Type B pancreatic cell (in vitro differentiated cells): ENCODE data around the gene CRABP1. TPM values are rescaled to one million over a fixed set of nuclear protein-coding genes. Genes with fewer than 3 reads are reported as not detected.

ENCODE experiments used
- DNase-seq: peaks from one replicate; pipeline ENCODE4 v3.0.0; 2021; ENCODE audit warnings: mixed read lengths; ENCODE audit not compliant: unreplicated experiment; ENCODE audit errors: extremely low spot score
- H3K27ac Mint-ChIP-seq: 2 replicates; pipeline ENCODE4 v1.8.0; 2021; ENCODE audit warnings: mild to moderate bottlenecking, mixed read lengths
- H3K27me3 Mint-ChIP-seq: 2 replicates; pipeline ENCODE4 v1.8.0; 2021; ENCODE audit warnings: mixed read lengths
- H3K36me3 Mint-ChIP-seq: 2 replicates; pipeline ENCODE4 v1.8.0; 2021; ENCODE audit warnings: mixed read lengths
- H3K4me1 Mint-ChIP-seq: one replicate; pipeline ENCODE4 v1.8.0; 2021; ENCODE audit warnings: mixed read lengths; ENCODE audit not compliant: unreplicated experiment
- H3K4me3 Mint-ChIP-seq: 2 replicates; pipeline ENCODE4 v1.8.0; 2021; ENCODE audit warnings: mild to moderate bottlenecking, mixed read lengths
- H3K9me3 Mint-ChIP-seq: 2 replicates; pipeline ENCODE4 v1.8.0; 2021; ENCODE audit warnings: mixed read lengths
- CTCF ChIP-seq: fragments of 200-600 bp; sonication (generic); conservative IDR thresholded peaks from 2 replicates; pipeline ENCODE4 v1.5.0; 2021; ENCODE audit warnings: antibody characterized with exemption, mild to moderate bottlenecking
- total RNA-seq: library from RNA; stranded (reverse); gene quantifications from 2 replicates; pipeline ENCODE4 v1.2.1, GENCODE V29; 2021; ENCODE audit warnings: low replicate concordance

CRABP1 gene
- total RNA-seq, 1 donor from 2014 or later: 685 TPM

DNA sequence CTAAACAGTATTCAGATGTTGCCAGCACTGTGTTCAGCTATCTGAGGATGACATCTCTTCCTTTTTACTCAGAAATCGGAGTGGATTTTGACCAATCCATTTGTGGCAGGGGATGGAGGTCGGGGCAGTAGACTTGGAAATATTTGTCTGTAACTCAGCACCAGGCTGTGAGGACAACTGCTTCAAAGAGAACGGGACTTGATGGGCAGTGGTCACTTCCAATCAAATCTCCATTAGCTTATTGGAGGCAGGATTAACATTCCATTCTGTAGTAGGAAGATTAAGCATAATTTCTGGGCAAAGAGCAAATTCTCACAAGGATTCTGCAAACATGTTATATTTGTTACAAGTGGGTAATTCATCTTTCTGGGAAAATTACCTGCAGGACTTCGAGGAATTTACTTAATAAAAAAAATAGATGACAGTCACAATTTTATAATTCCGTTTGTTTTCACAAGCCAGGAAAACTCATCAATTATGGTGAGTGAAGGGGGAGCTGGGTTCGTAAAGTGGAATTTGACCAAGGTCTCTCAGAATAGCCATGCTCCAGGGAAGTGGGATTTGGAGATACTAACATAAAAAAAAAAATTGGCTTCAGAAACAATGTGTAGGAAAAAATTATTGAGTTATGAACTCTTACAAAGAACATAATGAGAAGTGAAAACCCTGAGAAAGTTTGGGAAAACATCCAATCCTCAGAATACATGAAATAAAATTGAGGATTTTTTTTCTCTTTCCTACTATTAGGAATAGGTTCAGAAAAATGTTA lies 18.1 kb downstream of the CRABP1 start:
- H3K27ac Mint-ChIP-seq: peak overlapping the region; percentile 27

DNA sequence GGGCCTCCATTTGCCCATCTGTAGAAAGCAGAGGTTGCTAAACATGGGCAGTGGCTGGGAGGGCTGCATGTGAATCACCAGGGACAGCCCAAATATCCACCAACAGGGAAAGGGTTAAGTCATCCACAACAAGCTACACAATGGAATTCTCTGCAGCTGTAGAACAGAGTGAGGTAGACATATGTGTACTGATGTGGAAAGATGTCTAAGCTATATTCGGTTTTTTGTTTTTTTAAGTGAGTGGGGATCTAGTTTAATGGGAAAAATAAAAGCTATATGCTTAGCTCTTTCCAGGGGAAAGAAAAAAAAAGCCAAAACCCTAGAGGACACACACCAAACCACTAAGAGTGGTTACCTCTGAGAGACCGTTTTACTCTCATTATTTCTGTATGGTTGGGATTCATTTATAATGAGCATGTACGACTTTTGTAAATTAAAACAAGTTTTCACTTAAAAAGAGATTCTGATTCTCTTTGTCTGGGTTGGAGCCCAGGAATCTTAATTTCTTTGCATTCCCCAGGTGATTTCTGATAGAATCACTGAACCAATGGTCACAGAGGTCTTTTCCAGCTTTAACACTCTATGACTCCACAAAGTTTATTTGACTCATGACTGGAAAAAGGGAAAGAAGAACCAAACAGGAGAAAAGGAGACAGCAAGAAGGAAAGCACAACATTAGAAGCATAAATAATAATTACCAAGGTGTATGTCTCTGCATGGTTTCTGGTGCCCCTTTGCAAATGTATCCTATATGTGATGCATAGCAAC lies 19.1 kb downstream of the CRABP1 start:
- Mint-ChIP-seq H3K27me3 (peaks cover 7% of the 10 kb centered on the region), H3K9me3 (no peaks in the 10 kb centered on the region), H3K4me1 (peaks cover 44% of the 10 kb centered on the region), H3K27ac (no peak overlapping the region), H3K4me3 (no peak overlapping the region), H3K36me3 (no peaks in the 10 kb centered on the region)
- no peak for TF ChIP-seq CTCF
- DNase-seq: no peak

More for the DNA sequence above, 18.1 kb downstream of the CRABP1 start:
- Mint-ChIP-seq H3K4me3 (no peak overlapping the region), H3K9me3 (no peaks in the 10 kb centered on the region), H3K36me3 (no peaks in the 10 kb centered on the region), H3K4me1 (peaks cover 38% of the 10 kb centered on the region), H3K27me3 (peaks cover 6% of the 10 kb centered on the region)
- TF ChIP-seq CTCF: no peak
- DNase-seq: no peak

DNA sequence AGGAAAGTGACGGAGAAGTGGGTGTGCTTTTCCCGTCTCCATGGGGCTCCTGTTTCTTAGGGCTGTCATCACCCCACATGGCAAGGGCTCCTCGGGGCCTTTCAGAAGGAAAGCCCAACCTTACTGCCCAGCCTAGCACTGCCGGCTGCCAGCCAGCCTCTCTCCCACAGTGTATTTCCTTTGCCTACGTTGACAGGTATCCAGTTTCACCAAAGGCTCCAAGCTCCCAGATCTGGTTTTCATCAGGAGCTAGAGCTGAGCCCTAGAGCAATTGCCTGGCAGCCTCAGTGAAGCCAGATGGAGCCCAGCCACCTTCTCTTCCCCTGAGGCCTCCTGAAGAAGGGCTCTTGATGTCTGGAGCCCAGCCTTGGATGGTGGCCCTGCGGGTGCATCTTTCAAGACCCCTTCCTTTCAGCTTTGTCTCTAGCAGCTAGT lies 20.2 kb downstream of the CRABP1 start:
- H3K4me1 Mint-ChIP-seq: peaks cover 55% of the 10 kb centered on the region
- DNase-seq: no peak
- H3K4me3 Mint-ChIP-seq: peak overlapping the region; percentile 51
- peaks cover 7% of the 10 kb centered on the region for H3K27me3 Mint-ChIP-seq
- no peak overlapping the region for H3K27ac Mint-ChIP-seq
- no peaks in the 10 kb centered on the region for H3K36me3 Mint-ChIP-seq
- TF ChIP-seq CTCF: no peak
- H3K9me3 Mint-ChIP-seq: no peaks in the 10 kb centered on the region

GRCh38 chr15:78360958-78361718 lies 21.0 kb downstream of the CRABP1 start:
- H3K27ac Mint-ChIP-seq: no peak overlapping the region
- no peak overlapping the region for H3K4me3 Mint-ChIP-seq
- no peak for DNase-seq

More at GRCh38 chr15:78360958-78361718, 21.0 kb downstream of the CRABP1 start:
- Mint-ChIP-seq H3K27me3 (peaks cover 7% of the 10 kb centered on the region), H3K9me3 (no peaks in the 10 kb centered on the region), H3K36me3 (no peaks in the 10 kb centered on the region), H3K4me1 (peaks cover 60% of the 10 kb centered on the region)
- TF ChIP-seq CTCF: no peak
